ENCODE measurements around the gene NSUN7.
"Not testable (repeated sequence)": the region's sequence is repeated elsewhere in the genome, so short reads cannot be mapped to it uniquely, and the experiment has no call there.

NSUN7 gene

GRCh38 chr4:40811956-40812355, 62.2 kb downstream of the NSUN7 start:
- no peak for TF ChIP-seq CTCF (IDR thresholded peaks at IDR 0.05; ENCODE audit: unreplicated experiment in 3 of 3)
- Mint-ChIP-seq H3K4me1 (no peaks in the 10 kb centered on the region), H3K36me3 (ENCODE audit: low read depth) (peaks cover 39% of the 10 kb centered on the region), H3K4me3 (no peak overlapping the region), H3K27ac (no peak overlapping the region), H3K9me3 (no peaks in the 10 kb centered on the region), H3K27me3 (ENCODE audit: low read depth) (no peaks in the 10 kb centered on the region)

DNA sequence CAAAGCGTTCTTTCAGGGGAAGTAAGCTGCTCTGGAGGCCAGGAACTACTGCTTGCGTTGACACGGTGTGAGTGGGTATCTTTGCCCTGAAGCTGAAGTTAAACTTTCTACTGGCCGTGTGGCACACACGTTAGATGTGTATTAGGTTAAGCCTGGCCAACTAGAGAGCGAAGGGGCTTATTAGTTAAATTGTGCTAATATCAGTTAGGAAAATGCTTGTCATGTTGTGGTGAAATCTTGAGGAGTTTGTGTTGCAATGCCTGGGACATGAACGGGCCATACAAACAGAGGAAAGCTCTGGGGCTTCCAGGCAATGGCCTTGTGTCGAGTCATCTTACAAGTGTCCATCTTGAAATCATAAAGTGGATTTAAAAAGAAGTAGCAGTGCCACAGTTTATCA, 62.6 kb downstream of the NSUN7 start:
- H3K27me3 Mint-ChIP-seq (ENCODE audit: low read depth), result no peaks in the 10 kb centered on the region
- H3K4me1 Mint-ChIP-seq, result no peaks in the 10 kb centered on the region
- H3K9me3 Mint-ChIP-seq, result no peaks in the 10 kb centered on the region
- no peak for TF ChIP-seq CTCF (IDR thresholded peaks at IDR 0.05; ENCODE audit: unreplicated experiment in 3 of 3)
- H3K27ac Mint-ChIP-seq, result no peak overlapping the region
- H3K4me3 Mint-ChIP-seq, result no peak overlapping the region
- H3K36me3 Mint-ChIP-seq (ENCODE audit: low read depth), result peaks cover 40% of the 10 kb centered on the region

GRCh38 chr4:40812856-40813255, 63.1 kb downstream of the NSUN7 start:
- Mint-ChIP-seq H3K4me3 (no peak overlapping the region), H3K9me3 (no peaks in the 10 kb centered on the region), H3K4me1 (no peaks in the 10 kb centered on the region), H3K27ac (no peak overlapping the region), H3K27me3 (ENCODE audit: low read depth) (no peaks in the 10 kb centered on the region), H3K36me3 (ENCODE audit: low read depth) (peaks cover 45% of the 10 kb centered on the region)
- TF ChIP-seq CTCF (IDR thresholded peaks at IDR 0.05; ENCODE audit: unreplicated experiment in 3 of 3), result no peak

DNA sequence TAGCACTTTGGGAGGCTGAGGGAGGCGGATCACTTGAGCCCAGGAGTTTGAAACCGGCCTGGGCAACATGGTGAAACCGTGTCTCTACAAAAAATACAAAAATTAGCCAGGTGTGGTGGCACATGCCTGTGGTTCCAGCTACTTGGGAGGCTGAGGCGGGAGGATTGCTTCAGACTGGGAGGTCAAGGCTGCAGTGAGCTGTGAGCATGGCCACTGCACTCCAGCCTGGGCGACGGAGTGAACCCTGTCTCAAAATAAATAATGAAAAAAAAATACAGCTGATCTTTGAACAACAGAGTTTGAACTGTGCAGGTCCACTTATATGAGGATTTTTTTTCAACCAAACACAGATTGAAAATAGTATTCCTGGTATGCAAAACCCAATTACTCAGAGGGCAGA, 67.4 kb downstream of the NSUN7 start:
- H3K27ac Mint-ChIP-seq; H3K4me1 Mint-ChIP-seq; H3K9me3 Mint-ChIP-seq; H3K4me3 Mint-ChIP-seq; H3K27me3 Mint-ChIP-seq (ENCODE audit: low read depth): not testable (repeated sequence)
- peaks cover 65% of the 10 kb centered on the region for H3K36me3 Mint-ChIP-seq (ENCODE audit: low read depth)

- Mint-ChIP-seq H3K27ac (no peak overlapping the region), H3K4me3 (no peak overlapping the region), H3K27me3 (ENCODE audit: low read depth) (no peaks in the 10 kb centered on the region), H3K9me3 (no peaks in the 10 kb centered on the region), H3K4me1 (no peaks in the 10 kb centered on the region), H3K36me3 (ENCODE audit: low read depth) (peaks cover 66% of the 10 kb centered on the region)
- TF ChIP-seq CTCF (IDR thresholded peaks at IDR 0.05; ENCODE audit: unreplicated experiment in 3 of 3), result no peak
Measured at GRCh38 chr4:40820101-40820500, 70.3 kb downstream of the NSUN7 start.

GRCh38 chr4:40822420-40823166, 72.8 kb downstream of the NSUN7 start:
- Mint-ChIP-seq H3K4me1 (no peaks in the 10 kb centered on the region), H3K9me3 (no peaks in the 10 kb centered on the region), H3K27ac (no peak overlapping the region), H3K36me3 (ENCODE audit: low read depth) (peaks cover 72% of the 10 kb centered on the region), H3K4me3 (no peak overlapping the region), H3K27me3 (ENCODE audit: low read depth) (no peaks in the 10 kb centered on the region)
- no peak for TF ChIP-seq CTCF (IDR thresholded peaks at IDR 0.05; ENCODE audit: unreplicated experiment in 3 of 3)
